AG04450 (cell line): ENCODE measurements around the gene TBXA2R. TPM values are rescaled to one million over a fixed set of nuclear protein-coding genes. Genes with fewer than 3 reads are reported as not detected.

Experiments used
- CTCF ChIA-PET: fragments of 300-600, 350-600 bp; formaldehyde crosslinking; extraction: SDS; loops from one replicate; lab custom pipeline; 2022; ENCODE audit warnings: antibody characterized with exemption, inconsistent platforms; lab: Charles Lee
- POLR2A ChIA-PET: fragments of 350-600 bp; formaldehyde crosslinking; extraction: SDS; loops from one replicate; lab custom pipeline; 2021; ENCODE audit warnings: antibody characterized with exemption, inconsistent platforms; lab: Yijun Ruan, JAX
- DNase-seq: peaks from one replicate; pipeline ENCODE4 v3.0.0-alpha.2; 2011; ENCODE audit warnings: low read depth, low spot score
- H3K27ac ChIP-seq: one replicate; pipeline ENCODE4 v1.5.1; 2012; ENCODE audit warnings: low read depth, low read length, control low read depth
- H3K27me3 ChIP-seq: one replicate; pipeline ENCODE4 v1.6.0; 2012; ENCODE audit warnings: low read length; ENCODE audit not compliant: control insufficient read depth, insufficient read depth
- H3K4me3 ChIP-seq: 2 replicates; pipeline ENCODE4 v1.5.1; 2011; ENCODE audit warnings: mild to moderate bottlenecking, low read depth, low read length, control low read depth
- H3K9me3 ChIP-seq: 2 replicates; pipeline ENCODE4 v1.5.1; 2012; ENCODE audit warnings: low read length; ENCODE audit not compliant: control insufficient read depth, insufficient read depth
- polyA plus RNA-seq: library from polyadenylated mRNA; depleted of rRNA; stranded (reverse); fragments of >200 nt; gene quantifications from 2 replicates; pipeline ENCODE4 v1.2.3, GENCODE V29; 2011; rRNA removed
- small RNA-seq: library from RNA; depleted of rRNA; stranded (forward); fragments of <200 nt; gene quantifications from one replicate; pipeline ENCODE3, GENCODE V24; 2012; ENCODE audit warnings: low read depth; ENCODE audit not compliant: insufficient read length
- TF ChIP-seq, protein P1 (sequence below): IDR thresholded peaks from 2 replicates; pipeline ENCODE4 v1.5.1; 2011; ENCODE audit warnings: low read depth, low read length, control low read depth, inconsistent platforms

TBXA2R gene
- polyA plus RNA-seq, 1 experiment = 0.84 TPM

DNA sequence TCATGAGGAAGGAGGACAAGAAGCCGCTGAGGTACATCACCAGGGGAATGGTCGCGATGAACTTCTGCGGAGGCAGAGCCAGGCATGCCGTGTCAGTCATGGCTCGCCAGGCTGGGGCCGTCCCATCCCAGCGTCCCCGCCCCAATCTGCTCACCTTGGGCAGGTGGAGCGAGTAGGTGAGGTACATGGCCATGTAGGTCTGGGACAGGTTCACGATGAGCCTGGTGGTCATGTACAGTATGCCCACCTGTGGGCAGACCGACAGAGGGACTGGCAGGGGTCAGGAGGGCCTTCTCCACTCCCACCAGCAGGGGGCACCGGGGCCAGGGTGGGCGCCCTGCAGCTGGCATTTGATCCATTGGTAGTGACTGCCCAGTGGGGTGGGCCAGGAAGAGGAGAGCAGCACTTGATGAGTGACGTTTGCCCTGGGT lies 59.4 kb downstream of the TBXA2R start:
- Histone ChIP-seq H3K27ac (no peak overlapping the region), H3K9me3 (peaks cover 5% of the 10 kb centered on the region; the same call in 1 of the 2 replicates), H3K4me3 (no peak overlapping the region), H3K27me3 (no peaks in the 10 kb centered on the region)
- no peak for DNase-seq
- ChIA-PET CTCF (interaction anchor here (1.3 kb wide), 1 partner anchor 9 kb away, joined by 4 read pairs; no protein-coding TSS in a partner anchor), POLR2A (no interaction called here)
- TF ChIP-seq, protein P1, sequence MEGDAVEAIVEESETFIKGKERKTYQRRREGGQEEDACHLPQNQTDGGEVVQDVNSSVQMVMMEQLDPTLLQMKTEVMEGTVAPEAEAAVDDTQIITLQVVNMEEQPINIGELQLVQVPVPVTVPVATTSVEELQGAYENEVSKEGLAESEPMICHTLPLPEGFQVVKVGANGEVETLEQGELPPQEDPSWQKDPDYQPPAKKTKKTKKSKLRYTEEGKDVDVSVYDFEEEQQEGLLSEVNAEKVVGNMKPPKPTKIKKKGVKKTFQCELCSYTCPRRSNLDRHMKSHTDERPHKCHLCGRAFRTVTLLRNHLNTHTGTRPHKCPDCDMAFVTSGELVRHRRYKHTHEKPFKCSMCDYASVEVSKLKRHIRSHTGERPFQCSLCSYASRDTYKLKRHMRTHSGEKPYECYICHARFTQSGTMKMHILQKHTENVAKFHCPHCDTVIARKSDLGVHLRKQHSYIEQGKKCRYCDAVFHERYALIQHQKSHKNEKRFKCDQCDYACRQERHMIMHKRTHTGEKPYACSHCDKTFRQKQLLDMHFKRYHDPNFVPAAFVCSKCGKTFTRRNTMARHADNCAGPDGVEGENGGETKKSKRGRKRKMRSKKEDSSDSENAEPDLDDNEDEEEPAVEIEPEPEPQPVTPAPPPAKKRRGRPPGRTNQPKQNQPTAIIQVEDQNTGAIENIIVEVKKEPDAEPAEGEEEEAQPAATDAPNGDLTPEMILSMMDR = peak; percentile 54

DNA sequence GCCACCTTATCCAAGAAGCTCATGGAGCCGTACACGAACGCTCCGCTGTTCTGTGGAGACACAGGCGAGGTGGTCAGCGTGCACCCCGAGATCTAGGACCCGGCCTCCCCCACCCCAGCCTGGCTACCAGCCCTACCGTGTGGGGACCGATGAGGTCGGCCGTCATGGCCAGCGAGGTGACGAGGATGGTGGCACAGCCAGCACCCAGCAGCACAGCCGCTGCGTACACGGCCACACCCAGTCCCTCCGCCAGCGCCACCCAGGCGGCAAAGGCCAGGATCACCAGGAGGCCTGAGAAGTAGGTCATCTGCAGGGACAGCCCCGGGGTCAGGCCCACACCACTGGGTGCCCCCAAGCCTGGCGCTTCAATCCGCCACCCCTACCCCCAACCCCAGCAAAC lies 60.6 kb downstream of the TBXA2R start:
- H3K9me3 ChIP-seq = peaks cover 5% of the 10 kb centered on the region; the same call in 1 of the 2 replicates
- H3K27ac ChIP-seq = no peak overlapping the region
- H3K4me3 ChIP-seq = no peak overlapping the region
- POLR2A ChIA-PET = interaction anchor here (1.1 kb wide), 1 partner anchor 30 kb away, joined by 3 read pairs; no protein-coding TSS in a partner anchor
- no peak for DNase-seq
- H3K27me3 ChIP-seq = no peaks in the 10 kb centered on the region
- CTCF ChIA-PET = interaction anchor here (1.0 to 1.6 kb wide), 5 partner anchors 8 to 62 kb away, joined by 3 to 4 read pairs (median 4); no protein-coding TSS in a partner anchor
- TF ChIP-seq, protein P1 = no peak

DNA sequence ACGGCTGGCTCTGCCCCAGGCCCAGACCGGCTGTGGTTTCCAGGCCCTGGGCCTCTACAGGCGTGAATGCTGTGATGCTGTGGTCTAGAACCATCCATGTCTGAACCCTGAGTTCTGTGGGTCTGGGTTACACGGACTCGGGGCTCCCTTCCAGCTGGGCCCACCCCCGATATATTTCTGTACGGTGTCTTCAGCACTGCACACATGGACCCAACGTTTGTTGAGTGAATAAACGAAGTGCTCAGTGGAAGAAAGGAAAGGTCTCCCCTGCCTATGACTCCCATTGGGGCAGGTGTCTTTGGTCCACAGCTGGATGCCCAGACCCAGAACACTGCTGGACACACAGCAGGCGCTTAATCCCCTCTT lies 61.0 kb downstream of the TBXA2R start:
- ChIA-PET POLR2A (interaction anchor here (0.8 to 1.1 kb wide), 2 partner anchors 30 to 44 kb away, joined by 3 read pairs; no protein-coding TSS in a partner anchor), CTCF (interaction anchor here (1.0 to 1.6 kb wide), 5 partner anchors 9 to 62 kb away, joined by 3 to 4 read pairs (median 4); no protein-coding TSS in a partner anchor)
- Histone ChIP-seq H3K4me3 (no peak overlapping the region), H3K9me3 (no peaks in the 10 kb centered on the region; the same call in 1 of the 2 replicates), H3K27me3 (no peaks in the 10 kb centered on the region), H3K27ac (no peak overlapping the region)
- DNase-seq = no peak
- TF ChIP-seq, protein P1 = no peak

DNA sequence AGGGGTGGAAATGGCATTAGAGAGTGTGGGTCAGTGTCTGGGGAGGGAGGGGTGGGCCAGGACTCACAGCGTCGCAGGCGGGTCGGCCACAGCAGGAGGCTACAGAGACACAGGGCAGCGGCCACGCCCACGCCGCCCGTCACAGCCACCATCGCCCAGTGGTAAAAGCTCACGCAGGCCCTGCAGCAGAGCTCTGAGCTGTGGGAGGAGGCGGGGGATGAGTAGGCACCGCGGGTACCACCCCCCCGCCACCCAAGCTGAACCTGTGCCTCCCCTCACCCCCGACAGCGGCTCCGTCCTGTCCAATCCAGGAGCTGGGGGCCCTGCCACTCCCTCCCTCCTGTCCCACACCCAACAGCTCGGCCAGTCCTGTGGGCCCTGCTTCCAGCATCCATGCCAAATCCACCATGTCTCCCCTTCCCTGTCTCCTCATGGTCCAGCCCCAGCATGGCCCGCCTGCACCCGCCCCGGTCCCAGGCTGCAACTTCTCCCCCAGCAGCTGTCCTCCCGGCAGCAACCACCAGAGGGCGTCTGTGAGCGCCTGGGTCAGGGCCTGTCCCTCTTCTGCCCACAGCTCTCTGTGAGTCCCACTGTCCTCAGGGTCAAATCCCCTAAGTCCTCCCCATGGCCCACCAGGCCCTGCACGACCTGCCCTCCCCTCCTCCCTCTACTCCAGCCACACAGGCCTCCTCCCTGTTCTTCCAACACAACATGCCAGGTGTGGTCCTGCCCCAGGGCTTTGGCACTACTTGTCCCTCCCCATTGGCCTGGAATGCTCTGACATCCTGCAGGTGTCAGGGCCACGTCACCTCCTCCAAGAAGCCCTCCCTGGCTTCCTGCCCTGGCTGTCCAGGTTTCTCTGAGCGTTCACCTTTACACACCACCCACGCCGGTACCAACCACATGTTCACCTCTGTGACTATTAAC lies 61.7 kb downstream of the TBXA2R start:
- ChIA-PET POLR2A (interaction anchor here (0.5 to 1.1 kb wide), 5 partner anchors 29 to 443 kb away, joined by 3 to 6 read pairs (median 4); no protein-coding TSS in a partner anchor), CTCF (interaction anchor here (0.5 to 1.6 kb wide), 4 partner anchors 9 to 164 kb away, joined by 4 to 8 read pairs (median 4); no protein-coding TSS in a partner anchor)
- Histone ChIP-seq H3K27ac (no peak overlapping the region), H3K27me3 (no peaks in the 10 kb centered on the region), H3K4me3 (no peak overlapping the region), H3K9me3 (no peaks in the 10 kb centered on the region; the same call in 1 of the 2 replicates)
- TF ChIP-seq, protein P1 = peak; percentile 91
- no peak for DNase-seq

Small RNAs within 50 kb of the gene (small RNA-seq; reads per million reads assigned to genes)
- gene AC005786.1 = not detected

Other genes with a start within 250 kb of the TBXA2R start
- gene NFIC, start 240.3 kb downstream of the TBXA2R start, polyA plus RNA-seq = 3.9 and 7.7 TPM in 2 replicates
- 0.19 TPM in 1 of 2 replicates, not detected in the other for gene SMIM24, start 126.3 kb downstream of the TBXA2R start, polyA plus RNA-seq
- gene SMIM44, start 123.4 kb downstream of the TBXA2R start, polyA plus RNA-seq = not detected in 2 replicates
- 3.4 and 4.2 TPM in 2 replicates for gene DOHH, start 106.2 kb downstream of the TBXA2R start, polyA plus RNA-seq
- 21.2 and 31.3 TPM in 2 replicates for gene FZR1, start 100.6 kb downstream of the TBXA2R start, polyA plus RNA-seq
- not detected in 2 replicates for gene TEKTIP1, start 67.7 kb downstream of the TBXA2R start, polyA plus RNA-seq
- 23.7 and 34.7 TPM in 2 replicates for gene MFSD12, start 49.3 kb downstream of the TBXA2R start, polyA plus RNA-seq
- 30.5 and 36.8 TPM in 2 replicates for gene HMG20B, start 33.9 kb downstream of the TBXA2R start, polyA plus RNA-seq
- 0.30 and 0.41 TPM in 2 replicates for gene GIPC3, start 21.4 kb downstream of the TBXA2R start, polyA plus RNA-seq
- 9.3 and 11.2 TPM in 2 replicates for gene CACTIN, start 19.9 kb upstream of the TBXA2R start, polyA plus RNA-seq
- 10.3 and 17.2 TPM in 2 replicates for gene PIP5K1C, start 93.6 kb upstream of the TBXA2R start, polyA plus RNA-seq
- gene TJP3, start 101.5 kb upstream of the TBXA2R start, polyA plus RNA-seq = not detected in 2 replicates
- 5.4 and 9.9 TPM in 2 replicates for gene APBA3, start 154.8 kb upstream of the TBXA2R start, polyA plus RNA-seq
- 31.2 and 36.9 TPM in 2 replicates for gene MRPL54, start 155.8 kb upstream of the TBXA2R start, polyA plus RNA-seq
- not detected in 2 replicates for gene RAX2, start 165.4 kb upstream of the TBXA2R start, polyA plus RNA-seq
- gene MATK, start 179.5 kb upstream of the TBXA2R start, polyA plus RNA-seq = not detected in 2 replicates